ENCODE results near the gene TTLL13.
"Not testable (repeated sequence)": the region's sequence is repeated elsewhere in the genome, so short reads cannot be mapped to it uniquely, and the experiment has no call there.

Gene TTLL13

DNA sequence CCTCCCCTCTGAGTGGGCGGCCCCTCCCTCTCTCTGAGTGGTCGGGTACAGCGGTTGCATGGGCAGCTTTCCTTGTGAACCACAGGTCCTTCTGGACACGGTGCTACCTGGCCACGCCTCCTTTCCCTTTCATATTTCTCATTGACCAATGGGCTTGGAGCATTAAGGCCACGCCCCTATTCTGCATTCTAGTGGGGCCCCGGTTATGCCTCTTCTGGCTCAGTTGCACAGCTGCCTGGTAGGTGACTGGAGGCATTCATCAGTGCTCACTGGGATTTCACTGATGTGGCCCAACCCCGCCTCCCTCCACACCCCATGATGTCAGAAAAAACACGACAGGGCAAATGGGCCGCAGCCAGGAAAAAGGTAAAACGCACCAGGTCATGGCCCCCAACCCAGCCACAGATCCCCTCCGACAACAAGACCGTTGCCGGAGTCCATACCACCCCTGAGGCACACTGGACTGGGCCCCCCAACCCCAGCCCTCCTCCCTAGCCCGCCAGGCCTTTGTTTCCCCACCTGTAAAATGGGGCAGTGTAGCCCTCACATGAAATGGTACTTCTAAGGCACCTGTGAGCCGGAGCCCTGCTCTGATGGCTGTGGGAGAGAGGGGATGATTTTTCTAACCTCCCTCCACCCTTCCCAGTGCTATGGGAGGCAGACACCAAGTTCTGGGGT is 42.5 kb downstream of the TTLL13 start:
- no peak for DNase-seq

DNA sequence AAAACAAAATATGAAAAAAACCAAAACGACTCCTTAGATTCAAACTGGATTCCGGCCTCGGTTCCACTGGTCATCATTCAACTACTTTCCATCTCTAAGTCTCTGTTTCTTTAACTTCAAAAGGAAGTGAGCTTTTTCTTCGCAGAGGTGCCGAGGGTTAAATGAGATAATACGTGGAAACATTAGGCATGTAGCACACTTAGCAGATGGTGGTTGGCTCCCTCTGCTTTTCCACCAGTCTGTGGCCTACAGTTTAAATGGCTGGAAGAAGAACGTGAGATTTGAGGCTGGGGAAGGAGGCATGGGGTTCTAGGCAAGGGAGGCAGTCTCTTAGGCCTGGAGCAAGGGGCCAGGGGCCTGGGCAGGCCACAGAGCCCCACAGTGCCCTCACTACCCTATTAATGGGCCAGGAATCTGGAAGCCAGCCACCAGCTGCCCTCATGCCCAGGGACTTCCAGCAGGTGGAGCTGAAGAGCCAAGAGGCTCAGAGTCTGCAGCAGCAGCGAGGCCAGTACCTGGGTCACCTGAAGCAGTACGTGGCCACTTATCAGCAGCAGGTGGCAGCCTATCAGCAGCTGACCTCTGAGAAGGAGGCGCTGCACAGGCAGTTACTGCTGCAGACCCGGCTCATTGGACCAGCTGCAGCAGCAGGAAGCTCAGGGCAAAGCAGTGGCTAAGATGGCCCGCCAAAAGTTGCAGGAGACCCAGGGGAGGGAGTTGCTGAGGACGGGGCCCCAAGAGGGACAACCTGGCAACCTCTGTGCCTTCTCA is 43.9 kb downstream of the TTLL13 start:
- DNase-seq: peak; percentile 62

GRCh38 chr15:90294159-90294558 is 44.8 kb downstream of the TTLL13 start:
- no peak for DNase-seq

- no peak for DNase-seq
Measured at GRCh38 chr15:90294601-90295269, 45.4 kb downstream of the TTLL13 start.

DNA sequence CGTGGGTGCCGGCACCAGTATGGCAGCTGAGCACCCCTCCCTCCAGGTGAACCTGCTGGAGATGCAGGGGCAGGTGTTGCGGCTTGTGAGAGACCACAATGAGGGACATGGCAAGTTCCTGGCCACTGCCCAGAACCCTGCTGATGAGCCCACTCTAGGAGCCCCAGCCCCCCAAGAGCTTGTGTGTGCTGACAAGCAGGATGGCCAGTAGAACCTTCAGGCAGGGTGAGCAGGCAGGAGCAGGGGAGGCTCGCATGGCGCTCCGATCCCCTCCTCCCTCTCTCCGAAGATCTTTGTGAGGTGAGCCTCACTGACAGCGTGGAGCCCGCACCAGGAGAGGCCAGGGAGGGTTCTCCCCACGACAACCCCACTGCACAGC is 45.9 kb downstream of the TTLL13 start:
- DNase-seq: no peak

- not testable (repeated sequence) for DNase-seq
Measured at GRCh38 chr15:90296316-90296884, 47.0 kb downstream of the TTLL13 start.

DNA sequence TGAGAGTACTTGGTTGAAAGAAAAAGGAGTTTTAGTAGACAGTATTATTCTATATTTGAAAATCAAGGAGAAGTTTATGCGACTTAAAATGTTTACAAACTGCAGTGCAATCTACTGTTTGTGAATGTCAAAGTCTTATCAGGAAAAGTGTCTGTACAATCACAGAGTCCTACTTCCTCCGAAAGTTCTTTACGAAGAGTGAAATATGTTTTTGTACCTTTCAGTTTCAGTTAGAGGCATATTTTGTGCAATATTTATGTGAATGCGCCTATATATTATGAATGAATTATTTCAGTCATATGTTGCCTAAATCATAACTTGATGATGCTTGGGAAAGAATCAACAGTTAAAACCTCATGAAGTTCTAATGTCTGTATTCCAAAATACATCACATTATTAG is 47.7 kb downstream of the TTLL13 start:
- no peak for DNase-seq

- DNase-seq: no peak
Measured at GRCh38 chr15:90300541-90300940, 51.2 kb downstream of the TTLL13 start.

- DNase-seq: peak; percentile 62
Measured at GRCh38 chr15:90300988-90301706, 51.8 kb downstream of the TTLL13 start.

- DNase-seq: no peak
Measured at GRCh38 chr15:90301707-90302300, 52.4 kb downstream of the TTLL13 start.

DNA sequence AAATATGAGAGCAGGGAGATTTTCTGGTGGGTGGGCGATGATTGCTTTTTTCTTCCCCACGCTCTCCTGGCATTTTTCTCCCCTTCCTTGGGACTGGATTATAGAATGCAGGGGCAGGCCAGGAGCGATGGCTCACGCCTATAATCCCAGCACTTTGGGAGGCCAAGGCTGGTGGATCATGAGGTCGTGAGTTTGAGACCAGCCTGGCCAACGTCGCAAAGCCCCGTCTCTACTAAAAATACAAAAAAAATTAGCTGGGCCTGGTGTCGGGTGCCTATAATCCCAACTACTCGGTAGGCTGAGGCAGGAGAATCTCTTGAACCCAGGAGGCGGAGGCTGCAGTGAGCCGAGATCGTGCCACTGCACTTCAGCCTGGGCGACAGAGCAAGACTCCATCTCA is 56.0 kb downstream of the TTLL13 start:
- not testable (repeated sequence) for DNase-seq

DNA sequence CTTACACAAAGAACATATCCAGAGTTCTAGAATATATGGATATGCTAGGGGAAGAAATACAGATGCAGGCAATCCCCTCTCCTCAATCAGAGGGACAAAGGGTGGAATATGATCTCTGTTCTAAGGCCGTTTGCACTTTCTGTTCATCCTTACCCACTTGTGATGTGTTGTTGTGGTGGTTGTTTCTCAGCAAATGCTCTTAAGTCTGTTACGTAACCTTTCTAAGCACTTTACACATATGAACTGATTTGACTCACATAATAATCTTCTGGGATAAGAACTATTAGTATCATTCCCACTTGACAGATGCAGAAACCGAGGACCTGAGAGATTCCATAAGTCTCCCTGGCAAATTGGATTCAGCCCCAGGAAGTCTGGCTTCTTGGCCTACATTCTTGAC is 56.6 kb downstream of the TTLL13 start:
- DNase-seq: no peak

DNA sequence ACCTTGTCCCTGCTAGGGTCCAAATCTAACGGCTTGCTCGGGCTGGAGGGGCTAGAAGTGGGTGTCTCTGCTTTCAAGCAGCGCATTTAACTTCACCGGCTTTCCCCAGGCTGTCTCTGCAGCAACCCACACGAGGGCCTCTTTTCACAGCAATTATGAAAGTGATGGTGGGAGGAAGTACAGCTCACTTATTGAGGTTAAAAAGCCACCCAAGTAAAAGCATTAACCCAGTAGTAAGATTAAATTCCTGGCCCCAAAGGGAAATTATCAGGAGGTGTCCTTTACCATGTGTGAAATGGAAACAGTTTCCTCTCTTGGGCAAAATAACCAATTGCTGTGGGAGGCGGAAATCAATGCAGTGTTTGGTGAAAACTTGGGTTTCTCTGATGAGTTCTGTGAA is 57.2 kb downstream of the TTLL13 start:
- no peak for DNase-seq

- DNase-seq: no peak
Measured at GRCh38 chr15:90307661-90308060, 58.3 kb downstream of the TTLL13 start.

DNA sequence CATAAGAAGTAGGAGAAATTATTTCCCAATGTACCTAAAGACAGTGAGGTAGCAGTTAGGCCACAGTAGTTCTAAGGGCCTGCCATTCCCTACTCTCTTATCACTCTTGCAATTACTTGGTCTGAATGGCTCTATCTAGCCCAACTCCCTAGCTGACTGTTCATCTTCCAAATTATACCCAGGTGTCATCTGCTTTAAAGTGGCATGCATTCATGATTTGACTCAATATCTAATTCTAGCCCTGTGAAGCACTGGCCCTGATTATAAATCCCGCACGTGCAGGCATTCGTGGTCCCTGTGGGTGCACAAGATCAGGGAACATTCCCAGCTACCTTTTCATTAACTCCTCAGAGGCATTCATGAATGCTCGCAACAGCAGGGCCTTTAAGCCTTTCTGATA is 59.7 kb downstream of the TTLL13 start:
- no peak for DNase-seq
